ENCODE data around the gene LRP1B.

DNA sequence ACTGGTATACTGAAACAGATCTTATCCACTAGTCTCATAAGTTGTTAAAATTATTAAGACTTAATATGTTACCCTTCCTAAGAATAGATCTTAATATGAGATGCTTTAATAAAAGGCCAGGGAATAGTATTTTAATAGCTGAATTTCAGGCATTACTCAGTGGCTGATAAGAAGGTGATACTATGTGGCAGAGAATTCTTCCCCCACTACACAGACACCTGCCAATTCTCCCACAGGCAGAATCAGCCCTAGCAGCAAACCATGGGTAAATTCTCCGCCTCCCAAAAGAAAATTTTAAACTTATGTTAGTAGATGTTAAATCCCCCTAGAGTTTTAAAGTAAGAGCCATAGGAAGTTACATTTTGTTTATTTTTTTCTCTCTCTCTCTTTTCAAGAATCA, 888.8 kb downstream of the LRP1B start:
- TF ChIP-seq RAD21 (IDR thresholded peaks at IDR 0.05): no peak
- no peak for TF ChIP-seq RXRA (IDR thresholded peaks at IDR 0.05)
- TF ChIP-seq GABPA (IDR thresholded peaks at IDR 0.05 in 1 of 2, conservative IDR thresholded peaks at IDR 0.05 in 1 of 2): no peak
- TF ChIP-seq, protein P1, sequence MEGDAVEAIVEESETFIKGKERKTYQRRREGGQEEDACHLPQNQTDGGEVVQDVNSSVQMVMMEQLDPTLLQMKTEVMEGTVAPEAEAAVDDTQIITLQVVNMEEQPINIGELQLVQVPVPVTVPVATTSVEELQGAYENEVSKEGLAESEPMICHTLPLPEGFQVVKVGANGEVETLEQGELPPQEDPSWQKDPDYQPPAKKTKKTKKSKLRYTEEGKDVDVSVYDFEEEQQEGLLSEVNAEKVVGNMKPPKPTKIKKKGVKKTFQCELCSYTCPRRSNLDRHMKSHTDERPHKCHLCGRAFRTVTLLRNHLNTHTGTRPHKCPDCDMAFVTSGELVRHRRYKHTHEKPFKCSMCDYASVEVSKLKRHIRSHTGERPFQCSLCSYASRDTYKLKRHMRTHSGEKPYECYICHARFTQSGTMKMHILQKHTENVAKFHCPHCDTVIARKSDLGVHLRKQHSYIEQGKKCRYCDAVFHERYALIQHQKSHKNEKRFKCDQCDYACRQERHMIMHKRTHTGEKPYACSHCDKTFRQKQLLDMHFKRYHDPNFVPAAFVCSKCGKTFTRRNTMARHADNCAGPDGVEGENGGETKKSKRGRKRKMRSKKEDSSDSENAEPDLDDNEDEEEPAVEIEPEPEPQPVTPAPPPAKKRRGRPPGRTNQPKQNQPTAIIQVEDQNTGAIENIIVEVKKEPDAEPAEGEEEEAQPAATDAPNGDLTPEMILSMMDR (IDR thresholded peaks at IDR 0.05; ENCODE audit: low read depth, low read length, missing input control): no peak
- TF ChIP-seq, protein P2, sequence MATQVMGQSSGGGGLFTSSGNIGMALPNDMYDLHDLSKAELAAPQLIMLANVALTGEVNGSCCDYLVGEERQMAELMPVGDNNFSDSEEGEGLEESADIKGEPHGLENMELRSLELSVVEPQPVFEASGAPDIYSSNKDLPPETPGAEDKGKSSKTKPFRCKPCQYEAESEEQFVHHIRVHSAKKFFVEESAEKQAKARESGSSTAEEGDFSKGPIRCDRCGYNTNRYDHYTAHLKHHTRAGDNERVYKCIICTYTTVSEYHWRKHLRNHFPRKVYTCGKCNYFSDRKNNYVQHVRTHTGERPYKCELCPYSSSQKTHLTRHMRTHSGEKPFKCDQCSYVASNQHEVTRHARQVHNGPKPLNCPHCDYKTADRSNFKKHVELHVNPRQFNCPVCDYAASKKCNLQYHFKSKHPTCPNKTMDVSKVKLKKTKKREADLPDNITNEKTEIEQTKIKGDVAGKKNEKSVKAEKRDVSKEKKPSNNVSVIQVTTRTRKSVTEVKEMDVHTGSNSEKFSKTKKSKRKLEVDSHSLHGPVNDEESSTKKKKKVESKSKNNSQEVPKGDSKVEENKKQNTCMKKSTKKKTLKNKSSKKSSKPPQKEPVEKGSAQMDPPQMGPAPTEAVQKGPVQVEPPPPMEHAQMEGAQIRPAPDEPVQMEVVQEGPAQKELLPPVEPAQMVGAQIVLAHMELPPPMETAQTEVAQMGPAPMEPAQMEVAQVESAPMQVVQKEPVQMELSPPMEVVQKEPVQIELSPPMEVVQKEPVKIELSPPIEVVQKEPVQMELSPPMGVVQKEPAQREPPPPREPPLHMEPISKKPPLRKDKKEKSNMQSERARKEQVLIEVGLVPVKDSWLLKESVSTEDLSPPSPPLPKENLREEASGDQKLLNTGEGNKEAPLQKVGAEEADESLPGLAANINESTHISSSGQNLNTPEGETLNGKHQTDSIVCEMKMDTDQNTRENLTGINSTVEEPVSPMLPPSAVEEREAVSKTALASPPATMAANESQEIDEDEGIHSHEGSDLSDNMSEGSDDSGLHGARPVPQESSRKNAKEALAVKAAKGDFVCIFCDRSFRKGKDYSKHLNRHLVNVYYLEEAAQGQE (IDR thresholded peaks at IDR 0.05): no peak
- no peak for TF ChIP-seq YY1 (IDR thresholded peaks at IDR 0.05)
- no peak for TF ChIP-seq TAF1 (conservative IDR thresholded peaks at IDR 0.05)
- TF ChIP-seq EGR1 (IDR thresholded peaks at IDR 0.05; ENCODE audit: low read depth in 2 of 2): no peak
- TF ChIP-seq, protein P3, sequence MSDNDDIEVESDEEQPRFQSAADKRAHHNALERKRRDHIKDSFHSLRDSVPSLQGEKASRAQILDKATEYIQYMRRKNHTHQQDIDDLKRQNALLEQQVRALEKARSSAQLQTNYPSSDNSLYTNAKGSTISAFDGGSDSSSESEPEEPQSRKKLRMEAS (IDR thresholded peaks at IDR 0.05): no peak
